Measurements from ENCODE around the gene SLC16A11. TPM values are rescaled to one million over a fixed set of nuclear protein-coding genes. Genes with fewer than 3 reads are reported as not detected.

Gene SLC16A11
- total RNA-seq, 1 donor from 2014 or later: not detected

- H3F3A ChIP-seq (ENCODE audit: low read depth): peaks cover 26% of the 10 kb centered on the region
- H3K27me3 ChIP-seq: peaks cover 75% of the 10 kb centered on the region
- H3K4me2 ChIP-seq: peak overlapping the region; percentile 80
- Mint-ChIP-seq H3K36me3 (no peaks in the 10 kb centered on the region), H3K4me1 (peaks cover 43% of the 10 kb centered on the region), H3K4me3 (peak overlapping the region; percentile 74), H3K27ac (no peak overlapping the region), H3K27me3 (ENCODE audit: insufficient read depth, low read depth) (peaks cover 30% of the 10 kb centered on the region), H3K9me3 (no peaks in the 10 kb centered on the region)
- no peak for TF ChIP-seq CTCF (IDR thresholded peaks at IDR 0.05)
- no peak for TF ChIP-seq EZH2phosphoT487 (IDR thresholded peaks at IDR 0.05)
- no peak for TF ChIP-seq EZH2 (IDR thresholded peaks at IDR 0.05)
- H3K36me3 ChIP-seq: no peaks in the 10 kb centered on the region
- H2AFZ ChIP-seq (replicated peaks): no peak overlapping the region
- H3K9ac ChIP-seq: no peak overlapping the region
- H3K27ac ChIP-seq: no peak overlapping the region
- DNase-seq (ENCODE audit: low spot score): peak; percentile 45
- no peaks in the 10 kb centered on the region for H3K9me3 ChIP-seq (ENCODE audit: low read depth)
- H3K4me1 ChIP-seq: peaks cover 27% of the 10 kb centered on the region
- peaks cover 45% of the 10 kb centered on the region for H4K20me1 ChIP-seq (ENCODE audit: low read depth)
- H3K4me3 ChIP-seq: peak overlapping the region; percentile 43
- H3K79me2 ChIP-seq (ENCODE audit: low read depth): no peaks in the 10 kb centered on the region
Measured at GRCh38 chr17:7041607-7042500, 2.0 kb downstream of the SLC16A11 start.

DNA sequence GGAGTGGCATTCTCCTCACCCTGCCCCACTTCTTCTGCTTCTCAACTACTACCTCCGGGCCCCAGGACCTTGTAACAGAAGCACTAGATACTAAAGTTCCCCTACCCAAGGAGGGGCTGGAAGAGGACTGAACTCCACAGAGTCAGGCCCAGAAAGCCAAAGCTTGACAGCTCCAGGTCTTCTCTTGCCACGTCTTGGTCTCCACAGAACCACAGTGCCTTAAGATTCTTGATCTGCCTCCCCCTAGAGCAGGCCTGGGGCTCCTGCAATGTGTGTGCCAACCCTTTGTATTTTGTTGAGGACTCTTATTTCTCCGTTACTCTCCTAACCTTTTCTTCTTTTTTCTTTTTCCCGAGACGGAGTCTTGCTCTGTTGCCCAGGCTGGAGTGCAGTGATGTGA, 4.1 kb downstream of the SLC16A11 start:
- no peak for DNase-seq (ENCODE audit: low spot score)
- H3K4me3 ChIP-seq: no peak overlapping the region
- H3K4me3 Mint-ChIP-seq: no peak overlapping the region
- H3K9ac ChIP-seq: no peak overlapping the region
- H3K9me3 ChIP-seq (ENCODE audit: low read depth): no peaks in the 10 kb centered on the region
- H4K20me1 ChIP-seq (ENCODE audit: low read depth): peaks cover 45% of the 10 kb centered on the region
- peaks cover 19% of the 10 kb centered on the region for H3K4me1 ChIP-seq
- H3K27ac ChIP-seq: no peak overlapping the region
- no peaks in the 10 kb centered on the region for H3K79me2 ChIP-seq (ENCODE audit: low read depth)
- H3K27ac Mint-ChIP-seq: no peak overlapping the region
- peaks cover 22% of the 10 kb centered on the region for H3K27me3 Mint-ChIP-seq (ENCODE audit: insufficient read depth, low read depth)
- H3F3A ChIP-seq (ENCODE audit: low read depth): peaks cover 19% of the 10 kb centered on the region
- no peaks in the 10 kb centered on the region for H3K36me3 Mint-ChIP-seq
- no peaks in the 10 kb centered on the region for H3K36me3 ChIP-seq
- H3K27me3 ChIP-seq: peaks cover 64% of the 10 kb centered on the region
- no peaks in the 10 kb centered on the region for H3K9me3 Mint-ChIP-seq
- TF ChIP-seq CTCF (IDR thresholded peaks at IDR 0.05) (no peak), EZH2 (IDR thresholded peaks at IDR 0.05) (no peak), EZH2phosphoT487 (IDR thresholded peaks at IDR 0.05) (no peak)
- H2AFZ ChIP-seq (replicated peaks): no peak overlapping the region
- H3K4me1 Mint-ChIP-seq: peaks cover 42% of the 10 kb centered on the region
- H3K4me2 ChIP-seq: no peak overlapping the region

DNA sequence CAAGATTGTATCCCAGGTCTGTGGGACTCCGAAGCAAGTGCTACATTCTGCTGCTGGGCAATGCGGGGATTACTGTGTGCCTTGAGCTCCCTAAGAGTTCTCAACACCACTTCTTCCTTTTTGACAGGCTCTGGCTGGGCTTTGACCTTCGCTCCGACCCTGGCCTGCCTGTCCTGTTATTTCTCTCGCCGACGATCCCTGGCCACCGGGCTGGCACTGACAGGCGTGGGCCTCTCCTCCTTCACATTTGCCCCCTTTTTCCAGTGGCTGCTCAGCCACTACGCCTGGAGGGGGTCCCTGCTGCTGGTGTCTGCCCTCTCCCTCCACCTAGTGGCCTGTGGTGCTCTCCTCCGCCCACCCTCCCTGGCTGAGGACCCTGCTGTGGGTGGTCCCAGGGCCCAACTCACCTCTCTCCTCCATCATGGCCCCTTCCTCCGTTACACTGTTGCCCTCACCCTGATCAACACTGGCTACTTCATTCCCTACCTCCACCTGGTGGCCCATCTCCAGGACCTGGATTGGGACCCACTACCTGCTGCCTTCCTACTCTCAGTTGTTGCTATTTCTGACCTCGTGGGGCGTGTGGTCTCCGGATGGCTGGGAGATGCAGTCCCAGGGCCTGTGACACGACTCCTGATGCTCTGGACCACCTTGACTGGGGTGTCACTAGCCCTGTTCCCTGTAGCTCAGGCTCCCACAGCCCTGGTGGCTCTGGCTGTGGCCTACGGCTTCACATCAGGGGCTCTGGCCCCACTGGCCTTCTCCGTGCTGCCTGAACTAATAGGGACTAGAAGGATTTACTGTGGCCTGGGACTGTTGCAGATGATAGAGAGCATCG, 5.6 kb downstream of the SLC16A11 start:
- H3K9ac ChIP-seq: no peak overlapping the region
- Mint-ChIP-seq H3K9me3 (no peaks in the 10 kb centered on the region), H3K27me3 (ENCODE audit: insufficient read depth, low read depth) (peaks cover 17% of the 10 kb centered on the region), H3K4me1 (peaks cover 43% of the 10 kb centered on the region), H3K36me3 (no peaks in the 10 kb centered on the region), H3K27ac (no peak overlapping the region), H3K4me3 (peak overlapping the region; percentile 17)
- DNase-seq (ENCODE audit: low spot score): peak; percentile 32
- peaks cover 48% of the 10 kb centered on the region for H3K27me3 ChIP-seq
- H3K9me3 ChIP-seq (ENCODE audit: low read depth): no peaks in the 10 kb centered on the region
- H2AFZ ChIP-seq (replicated peaks): no peak overlapping the region
- H3F3A ChIP-seq (ENCODE audit: low read depth): peaks cover 17% of the 10 kb centered on the region
- no peaks in the 10 kb centered on the region for H3K36me3 ChIP-seq
- H3K4me2 ChIP-seq: no peak overlapping the region
- TF ChIP-seq CTCF (IDR thresholded peaks at IDR 0.05): peak; percentile 14
- no peak for TF ChIP-seq EZH2 (IDR thresholded peaks at IDR 0.05)
- H3K4me1 ChIP-seq: peaks cover 12% of the 10 kb centered on the region
- H3K4me3 ChIP-seq: no peak overlapping the region
- no peak overlapping the region for H3K27ac ChIP-seq
- H3K79me2 ChIP-seq (ENCODE audit: low read depth): no peaks in the 10 kb centered on the region
- peaks cover 38% of the 10 kb centered on the region for H4K20me1 ChIP-seq (ENCODE audit: low read depth)
